SU-DHL-6 (cell line): ENCODE measurements around the gene DNM1.

Experiments
- H2AFZ ChIP-seq: fragments of 200-600 bp; sonication (generic); 2 replicates; pipeline ENCODE4 v1.6.1; 2014; ENCODE audit warnings: low read depth, mild to moderate bottlenecking, moderate library complexity, mixed read lengths, antibody characterized with exemption, low read length; ENCODE audit not compliant: severe bottlenecking
- H3F3A ChIP-seq: fragments of 200-600 bp; shearing (Covaris generic); 2 replicates; pipeline ENCODE4 v1.6.0; 2016; ENCODE audit warnings: antibody characterized with exemption, mild to moderate bottlenecking; ENCODE audit not compliant: insufficient read depth
- H3K27ac ChIP-seq: fragments of 200-600 bp; sonication (generic); 2 replicates; pipeline ENCODE4 v1.5.1; 2016; ENCODE audit warnings: low read depth, mild to moderate bottlenecking, low read length, moderate library complexity, mixed read lengths
- H3K27me3 ChIP-seq: fragments of 200-600 bp; sonication (generic), shearing (Covaris generic); 2 replicates; pipeline ENCODE4 v1.6.0; 2014; ENCODE audit warnings: mild to moderate bottlenecking, low read length
- H3K36me3 ChIP-seq: fragments of 200-600 bp; sonication (generic); 2 replicates; pipeline ENCODE4 v1.6.1; 2014; ENCODE audit warnings: mild to moderate bottlenecking, low read length, mixed read lengths
- H3K4me2 ChIP-seq: fragments of 300-600, 200-600 bp; shearing (Covaris generic), sonication (generic); 2 replicates; pipeline ENCODE4 v1.6.0; 2014; ENCODE audit warnings: low read length, low read depth, mild to moderate bottlenecking; ENCODE audit not compliant: poor library complexity, severe bottlenecking
- H3K4me3 ChIP-seq: fragments of 200-600 bp; sonication (generic); 2 replicates; pipeline ENCODE4 v1.5.1; 2014; ENCODE audit warnings: antibody characterized with exemption, low read length, mild to moderate bottlenecking, mixed read lengths; ENCODE audit not compliant: insufficient read depth, poor library complexity, severe bottlenecking
- H3K79me2 ChIP-seq: fragments of 200-600 bp; sonication (generic); 2 replicates; pipeline ENCODE4 v1.6.1; 2014; ENCODE audit warnings: mild to moderate bottlenecking, low read length, moderate library complexity; ENCODE audit not compliant: insufficient read depth
- H3K9ac ChIP-seq: fragments of 200-600 bp; sonication (generic); 2 replicates; pipeline ENCODE4 v1.7.0; 2014; ENCODE audit warnings: mild to moderate bottlenecking, low read length
- H3K9me2 ChIP-seq: fragments of 200-600 bp; sonication (generic); replicated peaks from 2 replicates; pipeline ENCODE4 v1.6.1; 2014; ENCODE audit warnings: low read length; ENCODE audit not compliant: insufficient read depth
- H3K9me3 ChIP-seq: fragments of 200-600 bp; sonication (generic); 2 replicates; pipeline ENCODE4 v1.6.1; 2014; ENCODE audit warnings: low read length, mixed read lengths; ENCODE audit not compliant: insufficient read depth
- H4K20me1 ChIP-seq: fragments of 200-600 bp; sonication (generic); 2 replicates; pipeline ENCODE4 v1.6.1; 2014; ENCODE audit warnings: low read depth, mild to moderate bottlenecking, antibody characterized with exemption, low read length, moderate library complexity, mixed read lengths
- EZH2phosphoT487 ChIP-seq: fragments of 200-600 bp; sonication (generic), shearing (Covaris generic); conservative IDR thresholded peaks from 2 replicates; pipeline ENCODE4 v1.6.1; 2018; ENCODE audit warnings: mild to moderate bottlenecking, antibody characterized with exemption, low read length, moderate library complexity, mixed read lengths
- TF ChIP-seq, protein P1 (sequence below): fragments of 200-600 bp; sonication (generic); IDR thresholded peaks from one replicate; pipeline ENCODE4 v1.5.1; 2017; ENCODE audit warnings: antibody characterized with exemption, mild to moderate bottlenecking, low read length, moderate library complexity; ENCODE audit not compliant: insufficient read depth, poor library complexity, severe bottlenecking

Gene DNM1

DNA sequence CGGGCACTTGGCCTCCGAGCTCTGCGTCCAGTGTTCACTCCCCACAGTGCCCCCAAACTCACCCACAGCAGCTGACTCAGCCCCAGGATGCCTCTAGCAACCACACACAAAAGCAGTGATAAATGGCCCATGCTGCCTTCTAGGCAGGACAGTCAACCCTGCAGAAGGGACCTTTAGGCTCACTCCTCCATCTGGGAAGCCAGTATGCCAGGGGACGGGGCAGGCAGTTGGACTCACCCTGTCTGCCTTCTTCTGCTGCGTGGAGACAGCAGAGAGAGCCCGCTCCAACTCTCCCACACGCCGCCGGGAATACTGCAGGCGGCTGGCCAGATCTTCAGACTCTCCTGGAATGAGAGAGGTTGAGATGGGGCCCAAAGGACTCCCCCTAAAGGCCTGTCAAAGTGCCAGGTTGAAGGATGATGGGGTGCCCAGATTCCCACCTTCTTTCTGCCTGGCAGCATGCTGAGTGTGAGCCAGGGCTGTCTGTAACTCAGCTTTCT is 62.2 kb downstream of the DNM1 start:
- H4K20me1 ChIP-seq = no peaks in the 10 kb centered on the region
- no peaks in the 10 kb centered on the region for H3K9me3 ChIP-seq
- no peak overlapping the region for H2AFZ ChIP-seq
- H3K27ac ChIP-seq = no peak overlapping the region
- no peaks in the 10 kb centered on the region for H3K9me2 ChIP-seq
- H3K4me3 ChIP-seq = no peak overlapping the region
- no peak for TF ChIP-seq EZH2phosphoT487
- TF ChIP-seq, protein P1, sequence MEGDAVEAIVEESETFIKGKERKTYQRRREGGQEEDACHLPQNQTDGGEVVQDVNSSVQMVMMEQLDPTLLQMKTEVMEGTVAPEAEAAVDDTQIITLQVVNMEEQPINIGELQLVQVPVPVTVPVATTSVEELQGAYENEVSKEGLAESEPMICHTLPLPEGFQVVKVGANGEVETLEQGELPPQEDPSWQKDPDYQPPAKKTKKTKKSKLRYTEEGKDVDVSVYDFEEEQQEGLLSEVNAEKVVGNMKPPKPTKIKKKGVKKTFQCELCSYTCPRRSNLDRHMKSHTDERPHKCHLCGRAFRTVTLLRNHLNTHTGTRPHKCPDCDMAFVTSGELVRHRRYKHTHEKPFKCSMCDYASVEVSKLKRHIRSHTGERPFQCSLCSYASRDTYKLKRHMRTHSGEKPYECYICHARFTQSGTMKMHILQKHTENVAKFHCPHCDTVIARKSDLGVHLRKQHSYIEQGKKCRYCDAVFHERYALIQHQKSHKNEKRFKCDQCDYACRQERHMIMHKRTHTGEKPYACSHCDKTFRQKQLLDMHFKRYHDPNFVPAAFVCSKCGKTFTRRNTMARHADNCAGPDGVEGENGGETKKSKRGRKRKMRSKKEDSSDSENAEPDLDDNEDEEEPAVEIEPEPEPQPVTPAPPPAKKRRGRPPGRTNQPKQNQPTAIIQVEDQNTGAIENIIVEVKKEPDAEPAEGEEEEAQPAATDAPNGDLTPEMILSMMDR = no peak
- no peaks in the 10 kb centered on the region for H3K79me2 ChIP-seq
- H3K4me2 ChIP-seq = no peak overlapping the region
- H3F3A ChIP-seq = no peaks in the 10 kb centered on the region
- no peak overlapping the region for H3K9ac ChIP-seq
- no peaks in the 10 kb centered on the region for H3K36me3 ChIP-seq
- no peaks in the 10 kb centered on the region for H3K27me3 ChIP-seq

DNA sequence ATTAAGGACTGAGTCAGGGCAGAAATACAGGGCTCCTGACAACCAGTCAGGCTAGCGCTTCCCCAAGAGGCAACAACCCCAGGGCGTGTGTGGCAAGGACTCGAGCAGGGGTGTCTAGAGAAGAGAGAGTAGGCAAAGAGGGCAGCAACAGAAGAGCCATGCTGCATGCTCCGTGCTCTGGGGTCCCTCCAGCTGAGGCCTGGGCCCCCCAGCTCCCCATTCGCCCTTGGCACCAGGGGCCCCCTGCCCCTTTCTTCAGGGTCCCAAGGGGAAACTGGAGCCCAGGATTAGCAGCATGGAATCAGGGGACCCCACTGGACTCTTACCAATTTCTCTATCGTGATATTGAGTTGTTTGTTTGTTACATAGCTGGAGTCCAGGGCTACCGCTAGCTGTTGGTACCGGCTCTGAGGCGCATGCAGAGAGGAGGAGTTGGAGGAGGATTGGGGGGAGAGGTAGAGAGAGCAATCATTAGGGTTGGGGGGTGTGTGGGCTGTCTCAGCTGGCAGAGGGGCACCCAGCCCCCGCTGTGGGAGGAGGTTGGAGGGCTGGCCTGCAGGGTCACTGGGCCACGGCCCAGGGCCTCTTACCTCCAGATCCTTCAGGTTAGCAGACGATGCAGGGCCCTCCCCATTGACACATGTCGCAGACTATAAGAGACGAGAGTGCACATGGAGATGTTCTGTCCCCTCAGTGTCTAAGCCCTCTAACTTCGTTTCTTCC is 63.9 kb downstream of the DNM1 start:
- H3K4me2 ChIP-seq = no peak overlapping the region
- H3K36me3 ChIP-seq = no peaks in the 10 kb centered on the region
- H4K20me1 ChIP-seq = no peaks in the 10 kb centered on the region
- no peak overlapping the region for H3K4me3 ChIP-seq
- H3F3A ChIP-seq = no peaks in the 10 kb centered on the region
- no peak for TF ChIP-seq EZH2phosphoT487
- TF ChIP-seq, protein P1 = no peak
- no peak overlapping the region for H2AFZ ChIP-seq
- no peaks in the 10 kb centered on the region for H3K27me3 ChIP-seq
- H3K79me2 ChIP-seq = no peaks in the 10 kb centered on the region
- H3K27ac ChIP-seq = no peak overlapping the region
- no peaks in the 10 kb centered on the region for H3K9me2 ChIP-seq
- H3K9ac ChIP-seq = no peak overlapping the region
- no peaks in the 10 kb centered on the region for H3K9me3 ChIP-seq

DNA sequence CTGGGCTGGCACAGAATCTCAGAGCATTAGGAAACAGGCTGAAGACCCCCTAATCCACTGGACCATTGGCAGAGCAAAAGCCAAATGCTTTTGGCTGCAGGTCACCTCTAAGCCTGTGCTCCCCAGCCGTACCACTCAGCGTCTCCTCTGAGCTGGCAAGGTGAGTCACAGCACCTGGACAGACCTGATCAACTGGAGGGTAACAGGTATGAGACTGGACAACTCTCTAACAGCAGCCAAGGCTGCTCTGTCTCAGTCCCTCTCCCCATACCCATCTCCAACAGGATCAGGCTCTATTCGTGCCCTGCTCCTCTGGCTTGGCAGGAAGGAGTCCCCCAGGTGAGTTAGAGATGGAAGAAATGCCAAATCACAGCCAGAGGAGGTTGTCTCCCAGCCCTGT is 67.9 kb downstream of the DNM1 start:
- H3K9me3 ChIP-seq = no peaks in the 10 kb centered on the region
- no peaks in the 10 kb centered on the region for H4K20me1 ChIP-seq
- H3K4me3 ChIP-seq = no peak overlapping the region
- no peaks in the 10 kb centered on the region for H3K36me3 ChIP-seq
- peaks cover 13% of the 10 kb centered on the region for H3K79me2 ChIP-seq
- no peaks in the 10 kb centered on the region for H3K27me3 ChIP-seq
- H3K9ac ChIP-seq = no peak overlapping the region
- no peaks in the 10 kb centered on the region for H3F3A ChIP-seq
- H2AFZ ChIP-seq = no peak overlapping the region
- no peaks in the 10 kb centered on the region for H3K9me2 ChIP-seq
- no peak overlapping the region for H3K27ac ChIP-seq
- TF ChIP-seq, protein P1 = no peak
- TF ChIP-seq EZH2phosphoT487 = no peak
- no peak overlapping the region for H3K4me2 ChIP-seq
